Iris pigment epithelial cell (primary cell): ENCODE data around the gene EPHA8.

Experiments
- DNase-seq: peaks from one replicate; pipeline ENCODE4 v3.0.0-alpha.2; 2011; ENCODE audit warnings: low read depth

EPHA8 gene

DNA sequence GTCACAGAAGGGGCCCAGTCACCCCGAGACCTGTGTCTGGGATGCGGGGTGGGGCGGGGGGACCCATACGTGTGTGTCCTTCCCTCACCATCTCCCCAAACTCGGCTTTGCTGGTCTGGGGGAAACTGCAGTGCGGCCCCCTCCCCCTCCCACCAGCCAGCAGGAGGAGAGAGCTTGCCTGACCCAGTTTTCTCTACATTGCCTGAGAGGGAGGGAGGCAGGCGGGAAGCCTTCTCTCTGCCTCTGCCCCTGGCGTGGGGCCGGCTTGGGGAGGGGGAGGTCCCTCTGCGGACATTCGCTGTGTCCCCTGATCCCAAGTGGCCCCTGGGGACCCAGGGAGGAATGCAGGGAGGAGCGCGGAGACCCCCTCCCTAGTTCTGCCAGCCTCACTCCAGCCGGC, 3.9 kb downstream of the EPHA8 start:
- DNase-seq = no peak

DNA sequence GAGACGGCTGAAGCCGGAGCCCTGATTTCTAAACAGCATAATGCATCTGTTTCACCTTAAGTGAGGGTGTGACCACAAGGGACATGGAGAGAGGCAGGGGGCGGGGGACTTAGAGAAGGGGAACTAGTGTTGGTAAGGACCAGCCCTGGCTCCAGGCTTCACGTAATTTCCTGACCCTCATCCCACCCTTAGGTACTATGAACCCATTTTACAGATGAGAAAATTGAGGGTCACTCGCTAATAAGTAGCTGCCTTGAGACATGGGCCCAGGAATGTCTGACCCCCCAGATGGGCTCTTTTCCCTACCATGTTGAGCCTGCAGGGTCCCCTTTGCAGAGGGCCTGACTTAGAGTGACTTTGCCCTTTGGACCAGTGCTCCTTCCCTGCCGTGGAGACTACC, 4.7 kb downstream of the EPHA8 start:
- DNase-seq = no peak

DNA sequence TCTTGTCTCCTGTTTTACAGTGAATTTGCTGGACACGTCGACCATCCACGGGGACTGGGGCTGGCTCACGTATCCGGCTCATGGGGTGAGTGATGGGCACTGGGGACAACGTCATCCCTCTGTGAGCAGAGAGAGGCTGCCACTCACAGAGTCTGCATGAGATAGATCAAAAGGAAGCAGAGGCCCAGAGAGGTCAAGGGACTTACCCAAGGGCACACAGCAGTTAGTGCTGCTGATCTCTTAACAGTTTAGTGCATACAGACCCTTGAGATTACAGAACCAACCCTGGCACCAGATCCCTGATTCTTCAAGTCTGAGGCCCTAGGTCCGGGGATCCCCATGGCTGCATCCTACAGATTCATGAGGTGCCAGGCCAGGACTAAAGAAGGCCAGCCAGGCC, 6.0 kb downstream of the EPHA8 start:
- DNase-seq = no peak

DNA sequence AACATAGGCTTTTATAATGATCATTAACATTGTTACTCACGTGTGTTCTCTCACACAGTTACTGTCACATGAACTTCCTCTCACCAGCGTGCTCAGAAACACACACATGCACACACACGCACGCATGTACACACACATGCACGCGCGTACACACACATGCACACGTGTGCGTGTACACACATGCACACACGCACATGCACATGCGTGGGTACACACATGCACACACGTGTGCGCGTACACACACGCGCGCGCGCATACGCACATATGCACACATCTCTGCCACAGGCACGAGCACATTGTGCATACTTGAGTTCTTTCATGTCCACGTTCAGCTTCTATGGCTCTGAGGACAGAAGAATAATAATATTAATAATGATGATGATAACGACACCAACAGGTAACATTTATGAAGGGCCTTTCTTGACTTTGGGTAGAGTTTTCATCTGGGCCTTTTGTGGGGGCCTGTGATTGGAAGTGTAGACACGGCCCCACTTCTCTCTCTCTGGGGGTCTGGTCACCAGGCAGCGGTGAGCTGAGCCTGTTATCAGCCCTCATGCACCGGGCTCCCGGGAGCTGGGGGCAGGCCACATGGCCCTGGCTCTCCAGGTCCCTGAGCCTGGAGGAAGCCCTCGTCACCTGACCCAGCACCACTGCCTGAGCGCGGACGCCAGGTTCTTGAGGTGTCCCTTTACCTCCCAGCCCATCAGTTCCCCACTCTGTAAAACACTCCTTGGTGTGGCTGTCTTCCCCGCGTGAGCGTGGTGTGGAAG, 7.0 kb downstream of the EPHA8 start:
- DNase-seq = no peak

DNA sequence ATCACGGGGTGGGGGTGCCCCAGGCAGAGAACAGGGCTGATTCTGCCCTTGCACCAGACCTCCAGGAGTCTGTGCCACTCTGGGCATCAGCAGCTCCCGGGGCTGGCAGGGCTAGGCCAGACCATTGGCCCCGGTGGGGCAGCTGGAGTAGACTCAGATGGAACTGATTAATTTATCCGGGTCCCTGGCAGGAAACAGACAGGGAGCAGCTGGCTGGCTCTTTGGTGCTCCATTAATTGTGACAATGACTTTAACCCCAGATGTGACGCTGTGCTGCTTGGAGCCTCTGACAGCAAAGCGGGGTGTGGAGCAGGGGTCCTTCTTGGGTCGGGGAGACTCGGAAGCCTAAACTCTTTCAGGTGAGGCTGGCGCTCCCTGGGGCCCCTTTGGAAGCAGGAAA, 9.5 kb downstream of the EPHA8 start:
- DNase-seq = no peak

DNA sequence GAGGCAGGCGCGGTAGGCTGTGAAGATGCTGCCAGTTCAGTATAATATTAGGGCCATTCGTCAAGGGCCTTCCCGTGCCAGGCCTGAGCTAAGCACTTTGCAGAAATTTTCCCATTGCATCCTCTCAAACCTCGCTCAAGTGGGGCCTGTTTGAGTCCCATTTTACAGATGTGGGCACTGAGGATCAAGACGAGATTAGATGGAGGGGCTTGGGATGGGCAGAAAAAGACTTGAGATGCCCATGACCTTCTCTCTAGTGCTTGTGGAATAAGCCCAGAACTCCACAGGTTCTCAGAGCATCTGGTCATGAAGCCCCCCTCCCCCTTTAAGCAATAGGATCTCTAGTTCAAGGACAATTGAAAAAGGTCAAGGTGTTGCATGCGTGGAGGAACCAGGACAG, 9.9 kb downstream of the EPHA8 start:
- DNase-seq = no peak

DNA sequence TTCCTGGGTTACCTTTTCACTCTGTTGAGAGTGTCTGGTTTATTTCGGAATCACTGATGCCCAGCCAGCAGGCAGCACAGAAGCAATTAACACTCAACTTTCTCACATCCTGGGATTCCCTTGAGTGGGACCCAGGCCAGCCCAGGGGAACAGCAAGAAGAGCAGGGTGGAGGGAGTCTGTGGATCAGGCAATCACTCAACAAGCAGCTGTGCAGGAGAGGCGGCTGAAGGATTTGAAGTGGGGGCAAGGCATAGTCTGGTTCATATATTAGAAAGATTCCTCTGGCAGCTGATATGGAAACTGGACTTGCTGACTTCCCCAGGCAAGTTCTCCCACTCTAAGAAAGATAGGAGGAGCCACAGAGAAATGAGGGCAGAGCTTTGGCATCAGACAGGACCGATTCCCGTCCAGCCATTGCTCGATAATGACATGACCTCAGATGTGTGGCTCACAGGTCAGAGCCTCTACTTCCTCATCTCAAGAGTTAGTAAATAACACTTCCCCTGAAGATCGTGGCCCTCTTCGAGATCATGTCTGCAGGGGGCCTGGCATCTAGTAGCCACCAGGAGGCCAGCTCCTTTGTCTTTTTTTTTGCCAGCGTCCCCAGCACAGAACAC, 12.4 kb downstream of the EPHA8 start:
- DNase-seq = no peak

DNA sequence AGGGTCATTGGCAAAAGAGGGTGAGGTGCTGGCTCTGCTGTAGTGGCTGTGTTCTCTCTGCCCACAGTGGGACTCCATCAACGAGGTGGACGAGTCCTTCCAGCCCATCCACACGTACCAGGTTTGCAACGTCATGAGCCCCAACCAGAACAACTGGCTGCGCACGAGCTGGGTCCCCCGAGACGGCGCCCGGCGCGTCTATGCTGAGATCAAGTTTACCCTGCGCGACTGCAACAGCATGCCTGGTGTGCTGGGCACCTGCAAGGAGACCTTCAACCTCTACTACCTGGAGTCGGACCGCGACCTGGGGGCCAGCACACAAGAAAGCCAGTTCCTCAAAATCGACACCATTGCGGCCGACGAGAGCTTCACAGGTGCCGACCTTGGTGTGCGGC, 12.9 kb downstream of the EPHA8 start:
- no peak for DNase-seq

DNA sequence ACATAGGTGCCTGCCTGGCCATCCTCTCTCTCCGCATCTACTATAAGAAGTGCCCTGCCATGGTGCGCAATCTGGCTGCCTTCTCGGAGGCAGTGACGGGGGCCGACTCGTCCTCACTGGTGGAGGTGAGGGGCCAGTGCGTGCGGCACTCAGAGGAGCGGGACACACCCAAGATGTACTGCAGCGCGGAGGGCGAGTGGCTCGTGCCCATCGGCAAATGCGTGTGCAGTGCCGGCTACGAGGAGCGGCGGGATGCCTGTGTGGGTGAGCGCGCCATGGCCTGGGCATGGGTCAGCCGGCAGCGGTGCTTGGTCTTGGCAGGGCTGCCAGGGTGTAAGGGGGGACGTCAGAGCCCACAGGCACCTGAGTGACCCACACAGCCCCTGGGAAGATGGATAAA, 13.3 kb downstream of the EPHA8 start:
- DNase-seq = no peak

DNA sequence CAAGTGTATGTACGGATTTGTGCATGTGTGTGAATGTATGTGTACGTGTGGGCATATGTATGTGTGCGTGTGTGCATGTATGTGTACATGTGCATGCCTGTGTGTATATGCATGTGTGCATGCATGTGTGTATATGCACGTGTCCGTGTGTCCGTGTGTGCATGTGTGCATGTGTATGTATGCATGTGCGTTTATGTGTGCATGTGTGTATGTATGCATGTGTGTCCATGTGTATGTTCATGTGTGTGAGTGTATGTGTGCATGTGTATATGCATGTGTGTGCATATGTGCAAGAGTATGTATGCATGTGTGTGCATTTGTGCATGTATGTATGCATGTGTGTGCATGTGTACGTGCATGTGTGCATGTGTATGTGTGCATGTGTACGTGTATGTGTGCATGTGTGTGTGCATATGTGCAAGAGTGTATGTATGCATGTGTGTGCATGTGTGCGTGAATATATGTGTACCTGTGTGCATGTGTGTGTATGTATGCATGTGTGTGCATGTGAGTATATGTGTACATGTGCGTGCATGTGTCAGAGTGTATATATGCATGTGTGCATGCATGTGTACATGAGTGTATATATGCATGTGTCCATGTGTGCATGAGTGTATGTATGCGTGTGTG, 15.6 kb downstream of the EPHA8 start:
- no peak for DNase-seq

DNA sequence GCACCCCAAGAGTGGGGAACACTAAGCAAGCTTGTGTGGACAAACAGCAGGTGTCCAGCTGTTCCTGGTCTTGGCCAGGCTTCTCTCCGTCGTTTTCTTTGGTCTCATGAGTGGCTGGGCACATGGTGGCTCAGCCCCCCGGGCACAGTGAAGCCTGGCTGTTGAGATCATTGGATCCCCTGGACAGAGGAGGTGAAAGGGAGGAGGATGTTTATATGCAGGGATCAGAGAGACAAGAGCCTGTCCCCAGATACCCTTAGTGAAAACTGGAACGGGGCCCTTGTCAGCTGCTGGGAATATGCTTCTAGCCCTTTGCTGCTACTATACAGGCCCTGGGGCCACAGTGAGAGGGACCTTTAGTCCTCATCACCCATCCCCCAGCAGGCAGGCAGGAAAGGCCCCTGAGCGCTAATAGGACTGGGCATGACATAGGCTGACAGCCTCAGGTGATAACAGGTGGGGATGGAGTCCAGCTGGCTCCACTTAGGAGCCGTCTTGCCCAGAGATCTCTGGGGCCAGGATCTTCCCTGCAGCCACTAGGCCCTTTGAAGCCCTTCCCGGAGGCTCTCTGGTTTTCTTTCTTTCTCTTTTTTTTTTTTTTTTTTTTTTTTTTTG, 16.4 kb downstream of the EPHA8 start:
- DNase-seq = no peak

DNA sequence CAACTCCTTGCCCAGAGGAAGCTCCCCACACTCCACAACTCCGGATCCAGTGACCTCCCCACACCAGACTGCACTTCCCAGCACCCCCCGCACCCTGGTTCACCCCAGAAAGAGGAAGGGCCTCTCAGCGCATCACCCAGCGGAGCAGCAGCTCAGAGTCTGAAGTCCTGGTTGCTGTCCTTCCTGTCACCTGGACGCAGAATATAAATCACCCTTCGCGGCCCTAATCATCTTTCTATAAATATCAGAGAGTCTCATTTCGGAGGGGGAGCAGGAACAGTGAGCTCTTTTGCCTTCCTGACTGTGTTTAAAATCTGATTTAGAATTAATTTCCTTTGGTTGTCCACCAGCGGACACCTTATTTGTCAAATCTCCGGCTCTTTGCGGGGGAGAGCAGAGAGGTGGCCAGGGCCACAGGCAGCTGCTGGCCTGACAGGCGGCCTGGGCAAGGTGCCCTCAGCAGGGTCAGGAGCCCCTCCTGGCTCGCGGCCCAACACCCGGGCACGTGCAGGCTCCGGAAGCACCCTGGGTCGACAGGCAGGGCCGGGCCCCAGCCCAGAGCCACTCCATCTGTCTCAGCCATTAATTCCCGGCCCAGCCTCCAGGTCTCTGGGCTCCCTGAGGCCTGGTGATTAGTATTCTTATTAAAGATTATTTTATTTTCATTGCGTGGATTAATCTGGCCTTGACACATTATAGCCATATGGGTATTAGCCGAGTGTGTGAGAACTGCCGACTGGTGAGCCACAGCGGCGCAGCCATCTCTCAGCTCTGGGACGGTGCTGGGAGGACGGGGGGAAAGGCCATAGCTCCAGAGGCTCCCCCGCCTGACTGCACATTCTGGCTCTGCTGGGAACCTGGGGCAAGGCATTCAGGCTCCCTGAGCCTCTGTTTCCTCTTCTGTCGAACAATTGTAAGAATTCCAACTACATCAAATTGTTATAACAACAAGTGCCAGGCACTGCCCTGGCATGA, 19.7 kb downstream of the EPHA8 start:
- no peak for DNase-seq

DNA sequence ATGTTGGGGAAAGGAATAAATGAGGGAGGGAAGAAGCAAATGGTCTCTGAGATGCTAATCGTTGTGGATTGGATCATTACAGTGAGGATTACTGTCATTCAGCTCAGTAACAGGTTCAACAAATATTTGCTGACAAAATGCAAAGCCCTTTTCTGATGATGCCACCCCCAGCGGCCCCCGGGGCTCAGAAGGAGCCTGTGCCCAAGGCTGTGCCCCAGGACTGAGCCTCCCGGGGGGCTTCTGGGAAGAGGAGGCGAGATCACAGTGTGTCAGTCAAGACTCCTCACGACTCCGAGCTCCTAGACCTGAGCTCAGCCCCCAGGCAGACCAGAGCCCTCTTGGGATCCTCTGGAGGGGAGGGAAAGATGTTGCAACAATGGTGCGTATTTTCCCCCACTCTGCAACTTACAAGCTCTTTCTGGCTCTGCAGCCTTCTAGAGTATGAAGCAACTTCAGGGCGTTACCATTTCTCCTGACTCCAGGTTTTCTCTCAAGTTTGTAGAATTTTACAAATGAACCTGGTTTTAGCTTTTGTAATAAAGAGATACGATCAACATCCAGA, 20.8 kb downstream of the EPHA8 start:
- DNase-seq = peak; percentile 3

DNA sequence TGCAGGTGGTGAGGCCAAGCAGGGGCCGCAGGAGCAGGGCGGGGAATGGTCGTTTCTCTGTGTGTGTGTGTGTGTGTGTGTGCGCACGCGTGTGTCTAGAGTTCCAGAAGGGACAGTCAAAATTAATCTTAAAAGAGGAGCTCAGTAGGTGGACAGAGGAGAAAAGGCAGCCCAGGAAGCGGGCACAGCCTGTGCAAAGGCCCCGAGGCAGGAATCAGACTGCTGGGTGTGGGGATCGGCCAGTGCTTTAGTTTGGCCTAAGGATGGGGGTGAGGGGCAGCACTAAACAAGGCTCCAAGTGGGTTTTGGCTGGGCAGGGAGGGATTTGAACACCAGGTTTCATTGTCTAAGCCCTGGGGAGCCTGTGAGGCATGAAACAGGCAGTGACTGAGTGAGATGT, 21.7 kb downstream of the EPHA8 start:
- DNase-seq = no peak

DNA sequence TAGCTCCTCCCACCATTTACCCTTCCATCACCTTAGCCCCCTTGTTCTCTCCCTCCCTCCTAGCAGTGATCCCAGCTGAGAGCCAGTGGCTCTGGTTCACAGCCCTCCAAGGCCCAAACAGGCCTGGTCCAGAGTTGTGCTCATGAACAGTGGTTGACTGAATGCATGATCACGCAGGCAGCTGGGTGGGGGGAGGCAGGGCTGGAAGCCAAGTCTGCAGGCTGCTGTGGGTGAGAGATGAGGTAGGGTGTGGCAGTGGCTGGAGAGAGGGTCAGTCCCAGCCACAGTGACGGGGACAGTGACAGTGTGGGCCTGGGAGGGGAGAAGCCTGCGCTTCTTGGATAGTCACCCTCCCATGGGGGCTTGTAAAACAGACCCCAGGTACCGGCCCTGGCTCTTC, 22.2 kb downstream of the EPHA8 start:
- DNase-seq = no peak

DNA sequence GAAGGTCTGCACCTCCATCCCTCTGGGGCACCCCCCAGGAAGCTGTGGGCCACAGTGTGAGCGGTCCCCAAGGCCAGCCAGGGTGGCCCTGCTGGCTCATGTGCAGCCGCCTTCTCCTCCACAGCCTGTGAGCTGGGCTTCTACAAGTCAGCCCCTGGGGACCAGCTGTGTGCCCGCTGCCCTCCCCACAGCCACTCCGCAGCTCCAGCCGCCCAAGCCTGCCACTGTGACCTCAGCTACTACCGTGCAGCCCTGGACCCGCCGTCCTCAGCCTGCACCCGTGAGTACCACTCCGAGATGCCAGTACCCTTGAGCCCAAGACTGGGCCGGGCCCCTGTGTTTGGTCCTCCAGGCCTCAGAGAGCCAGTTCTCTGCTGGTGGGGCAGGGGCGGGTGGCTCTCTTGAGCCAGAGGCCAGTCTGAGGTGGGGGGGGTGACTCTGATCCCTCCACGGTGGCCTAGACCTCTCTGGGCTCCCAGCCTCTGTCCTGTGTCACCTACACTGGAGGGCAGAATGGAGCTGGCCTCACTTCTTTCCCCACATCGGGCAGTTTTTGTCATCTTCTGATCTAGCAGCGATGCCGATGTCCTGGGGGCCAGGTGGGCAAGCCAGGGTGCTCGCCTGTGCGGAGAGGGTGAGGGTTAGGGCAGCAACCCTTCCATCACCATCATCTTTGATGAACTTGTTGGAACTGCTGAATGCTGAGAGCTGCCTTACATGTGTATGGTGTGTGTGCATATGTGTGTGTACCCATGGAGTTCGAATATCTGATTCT, 23.3 kb downstream of the EPHA8 start:
- DNase-seq = no peak

DNA sequence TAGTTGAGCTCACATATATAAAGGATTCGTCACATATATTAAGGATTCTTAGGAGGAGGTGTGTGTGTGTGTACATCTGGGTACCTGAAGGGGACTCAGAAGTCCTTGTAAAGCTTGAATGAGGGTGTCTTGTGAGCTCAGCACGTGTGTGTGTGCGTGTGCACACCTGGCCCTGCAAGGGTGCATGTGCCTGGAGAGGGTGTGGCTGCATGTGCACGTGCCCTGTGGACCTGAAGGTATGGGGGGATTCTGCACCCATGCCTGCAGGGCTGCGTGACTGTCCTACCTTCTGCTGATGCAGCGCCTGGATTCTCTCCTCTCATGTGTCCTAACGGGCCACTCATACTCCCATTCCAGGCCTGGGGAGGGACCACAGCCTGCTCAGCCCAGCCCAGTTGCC, 24.0 kb downstream of the EPHA8 start:
- DNase-seq = no peak

DNA sequence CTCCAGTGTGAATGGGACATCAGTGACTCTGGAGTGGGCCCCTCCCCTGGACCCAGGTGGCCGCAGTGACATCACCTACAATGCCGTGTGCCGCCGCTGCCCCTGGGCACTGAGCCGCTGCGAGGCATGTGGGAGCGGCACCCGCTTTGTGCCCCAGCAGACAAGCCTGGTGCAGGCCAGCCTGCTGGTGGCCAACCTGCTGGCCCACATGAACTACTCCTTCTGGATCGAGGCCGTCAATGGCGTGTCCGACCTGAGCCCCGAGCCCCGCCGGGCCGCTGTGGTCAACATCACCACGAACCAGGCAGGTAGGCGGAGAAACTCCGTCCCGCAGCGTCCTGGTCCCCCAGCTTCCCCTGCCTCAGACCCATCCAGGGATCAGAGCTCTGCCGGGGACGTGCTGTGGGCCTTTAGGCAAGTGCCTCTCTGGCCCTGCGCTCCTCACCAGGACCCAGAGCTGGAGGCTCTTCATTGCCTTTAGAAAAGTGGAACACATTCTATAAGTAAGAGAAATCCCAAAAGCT, 25.7 kb downstream of the EPHA8 start:
- no peak for DNase-seq

DNA sequence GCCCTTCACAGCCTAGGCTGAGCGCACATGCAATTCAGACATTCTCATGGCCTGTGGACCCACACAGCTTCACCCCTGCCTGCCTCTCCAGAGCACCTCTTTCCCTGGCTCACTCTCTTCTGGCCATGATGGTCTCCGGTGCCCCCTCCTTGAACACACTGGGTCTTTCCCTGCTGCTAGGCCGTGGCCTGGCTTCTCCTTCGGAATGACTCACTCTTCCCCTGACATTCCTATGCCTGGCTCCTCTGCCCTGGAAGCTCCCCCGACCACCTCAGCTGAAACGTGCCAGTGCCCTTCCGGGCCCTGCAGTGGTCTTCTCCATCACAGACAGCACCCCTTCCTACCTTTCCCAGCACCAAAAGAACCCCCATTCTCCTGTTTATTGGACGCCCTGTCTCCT, 28.3 kb downstream of the EPHA8 start:
- DNase-seq = no peak

DNA sequence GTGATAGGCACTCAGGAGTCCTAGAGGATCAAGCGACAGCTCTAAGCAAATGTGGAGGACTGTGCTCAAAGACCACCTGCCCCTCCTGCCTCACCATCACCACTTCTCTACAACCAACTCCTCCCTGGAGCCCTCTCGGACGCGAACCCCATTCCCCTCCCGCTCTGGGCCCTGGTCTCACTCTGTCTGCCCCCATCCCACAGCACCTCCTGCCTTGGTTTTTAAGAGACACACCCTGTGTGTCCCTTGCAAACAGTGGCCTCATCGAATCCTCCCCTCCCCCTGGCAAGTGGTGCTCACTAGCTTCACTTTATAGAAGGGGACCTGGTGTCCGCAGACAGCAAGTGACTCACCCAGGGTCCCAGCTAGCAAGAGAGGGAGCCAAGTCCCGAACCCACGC, 28.8 kb downstream of the EPHA8 start:
- no peak for DNase-seq
